HL-60/S4 treated with phorbol 12-myristate 13-acetate at 8.2 ng/mL for 4 days and 3 days (cell line): Measurements from ENCODE around the gene COL21A1.
"Not testable (repeated sequence)": the region's sequence is repeated elsewhere in the genome, so short reads cannot be mapped to it uniquely, and the experiment has no call there.

Source experiments
- in situ Hi-C: fragments of 300-500 bp; cut with MboI; formaldehyde crosslinking; loops from 2 replicates; pipeline ENCODE4 v1.15.0; 2022; ENCODE audit warnings: low sequenced_read_pairs

Gene COL21A1

DNA sequence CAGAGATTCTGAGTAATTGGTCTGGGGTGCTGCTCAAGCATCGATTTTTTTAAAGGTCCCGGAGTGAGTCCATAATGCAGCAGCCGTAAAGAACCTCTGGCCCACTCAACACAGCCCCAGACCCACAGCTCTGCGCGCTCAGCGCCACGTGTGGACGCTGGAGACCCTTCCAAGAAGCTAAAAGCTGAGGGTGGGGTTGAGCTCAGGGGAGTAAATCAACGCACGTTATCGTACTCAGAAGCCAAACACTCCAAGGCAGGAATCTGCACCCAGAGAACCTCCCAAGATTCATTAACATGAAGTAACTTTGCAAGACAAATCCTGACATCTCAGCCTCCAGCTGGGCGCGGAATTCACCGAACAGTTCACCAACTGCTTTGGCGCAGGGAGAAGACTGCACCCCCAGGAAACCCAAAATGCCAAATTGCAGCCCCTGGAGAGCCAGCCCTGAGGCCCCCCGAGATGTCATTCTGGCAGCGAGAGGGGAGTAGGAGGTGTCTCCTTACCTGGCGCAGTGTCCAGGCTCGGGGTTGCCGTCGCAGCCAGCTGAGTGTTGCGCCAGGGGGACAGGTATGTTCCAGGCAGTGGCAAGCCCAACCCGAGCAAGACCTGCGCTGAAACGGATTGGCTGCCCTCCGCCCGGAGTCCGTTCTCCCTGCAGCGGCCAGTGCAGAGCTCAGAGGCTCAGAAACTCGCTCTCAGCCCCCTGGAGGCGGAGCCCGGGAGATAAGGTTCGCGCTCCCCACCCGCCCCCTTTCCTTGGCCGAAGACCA is at the start of gene COL21A1:
Gene COL21A1, minus strand, starts transcription at position 700 of the 773 bp plus-strand sequence. CDS start 64,962 bp downstream, outside the sequence.
- in situ Hi-C loops, result no loop called here

- in situ Hi-C loops, result loop anchor here (10.0 kb wide), 1 partner anchor 309 kb away; no protein-coding TSS in a partner anchor
Measured at GRCh38 chr6:56293781-56294180, 46.4 kb upstream of the COL21A1 start.

DNA sequence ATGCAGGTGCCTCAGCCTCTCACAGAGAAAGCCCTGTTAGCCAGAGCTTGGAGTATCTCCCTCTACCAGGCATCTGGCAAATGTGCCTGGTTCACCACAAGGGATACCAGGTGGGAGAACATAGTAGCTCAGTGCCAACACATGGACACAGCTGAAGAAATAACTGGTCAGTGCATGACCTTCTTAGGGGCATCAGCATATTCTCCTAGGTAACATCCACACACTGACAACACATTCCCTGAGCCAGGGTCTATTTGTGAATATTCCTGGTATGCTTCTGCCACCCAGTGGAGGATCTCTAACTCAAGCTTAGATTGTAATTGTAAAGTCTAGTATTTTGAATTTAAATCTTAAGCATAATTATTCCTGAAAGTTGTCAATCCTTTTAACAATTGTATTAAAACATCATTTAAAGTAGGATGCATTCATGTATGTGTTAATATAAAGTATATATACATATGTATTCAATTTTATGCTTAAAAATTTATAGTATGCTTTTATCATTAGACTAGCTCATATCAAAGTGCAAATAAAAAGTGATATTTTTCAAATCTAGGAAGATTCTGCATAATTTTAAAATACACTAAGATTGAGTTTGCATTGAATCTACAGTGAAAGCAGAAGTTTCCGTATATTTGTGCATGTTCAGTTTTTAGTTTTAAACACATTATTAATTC is 45.3 kb upstream of the COL21A1 start:
- in situ Hi-C loops, result loop anchor here (10.0 kb wide), 1 partner anchor 308 kb away; no protein-coding TSS in a partner anchor

DNA sequence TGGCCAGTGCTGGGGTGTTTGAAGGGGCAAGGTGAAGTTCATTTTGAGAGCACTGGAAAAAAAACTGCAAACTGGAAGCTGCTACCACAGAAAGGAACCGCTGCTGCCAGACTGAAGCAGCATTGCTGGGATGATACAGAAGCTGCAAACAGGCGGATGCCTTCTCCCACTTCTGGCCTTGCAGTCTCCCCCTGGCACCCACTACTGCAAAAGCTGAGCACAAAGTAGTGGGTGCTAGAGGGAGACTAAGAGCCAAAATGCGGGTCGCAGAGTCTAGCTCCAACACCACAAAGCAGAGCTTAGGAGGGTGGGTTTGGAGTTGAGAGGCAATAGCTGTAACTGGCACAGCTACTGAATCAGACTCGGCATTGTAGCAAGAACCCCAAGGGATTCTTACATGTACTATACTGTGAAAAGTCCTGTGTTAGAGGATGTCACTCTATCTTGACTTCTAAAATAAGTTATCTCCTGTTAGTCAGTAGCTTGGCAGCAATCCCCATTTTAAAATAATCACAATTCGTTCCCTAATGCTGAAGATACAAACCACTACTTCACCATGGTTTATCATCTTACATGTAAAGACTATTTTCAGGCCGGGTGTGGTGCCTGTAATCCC is 44.0 kb upstream of the COL21A1 start:
- in situ Hi-C loops, result loop anchor here (10.0 kb wide), 1 partner anchor 307 kb away; no protein-coding TSS in a partner anchor

- in situ Hi-C loops, result loop anchor here (10.0 kb wide), 1 partner anchor 305 kb away; no protein-coding TSS in a partner anchor
Measured at GRCh38 chr6:56289721-56290120, 42.3 kb upstream of the COL21A1 start.

- in situ Hi-C loops, result no loop called here
Measured at GRCh38 chr6:56288347-56288746, 41.0 kb upstream of the COL21A1 start.

- in situ Hi-C loops, result no loop called here
Measured at GRCh38 chr6:56282391-56282790, 35.0 kb upstream of the COL21A1 start.

DNA sequence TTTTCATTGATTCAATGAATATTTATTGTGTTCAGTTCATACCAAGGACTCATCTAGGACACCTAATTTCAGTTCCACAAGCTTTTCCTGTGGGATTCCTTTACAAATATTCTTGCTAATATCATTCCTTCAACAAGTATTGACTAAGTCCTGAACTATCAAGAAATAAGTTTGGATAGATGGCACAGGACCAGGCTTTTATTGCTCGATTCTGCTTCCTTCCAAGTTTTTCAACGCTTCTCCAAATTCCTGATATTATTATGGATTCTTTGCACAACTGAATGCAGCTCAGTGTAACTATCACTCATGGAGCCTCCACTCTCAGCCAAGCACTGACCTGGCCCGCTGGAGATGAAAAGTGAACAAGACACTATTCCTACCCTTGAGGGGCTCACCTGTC is 32.7 kb upstream of the COL21A1 start:
- in situ Hi-C loops, result no loop called here

- in situ Hi-C loops, result no loop called here
Measured at GRCh38 chr6:56279331-56280080, 32.1 kb upstream of the COL21A1 start.

DNA sequence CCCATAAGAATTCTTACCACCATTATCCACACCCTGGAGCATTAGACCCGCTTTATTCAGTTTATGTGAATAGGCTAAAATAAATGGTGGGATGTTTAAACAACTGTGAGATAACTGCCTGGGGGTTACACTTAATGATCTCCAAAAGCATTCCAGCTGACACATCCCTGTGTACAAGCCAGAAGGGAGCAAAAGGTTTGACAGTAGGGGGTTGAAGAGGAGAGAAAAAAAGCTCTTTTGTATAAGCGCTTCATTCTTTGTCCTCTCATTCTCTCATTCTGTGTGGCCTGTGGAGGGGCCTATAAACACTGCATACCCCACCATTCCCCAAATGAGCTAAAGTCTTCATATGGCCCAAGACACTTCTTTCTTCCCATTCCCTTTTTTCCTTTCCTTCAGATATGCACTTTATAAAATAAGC is 30.8 kb upstream of the COL21A1 start:
- in situ Hi-C loops, result no loop called here

GRCh38 chr6:56270812-56271441 is 23.5 kb upstream of the COL21A1 start:
- in situ Hi-C loops, result no loop called here

DNA sequence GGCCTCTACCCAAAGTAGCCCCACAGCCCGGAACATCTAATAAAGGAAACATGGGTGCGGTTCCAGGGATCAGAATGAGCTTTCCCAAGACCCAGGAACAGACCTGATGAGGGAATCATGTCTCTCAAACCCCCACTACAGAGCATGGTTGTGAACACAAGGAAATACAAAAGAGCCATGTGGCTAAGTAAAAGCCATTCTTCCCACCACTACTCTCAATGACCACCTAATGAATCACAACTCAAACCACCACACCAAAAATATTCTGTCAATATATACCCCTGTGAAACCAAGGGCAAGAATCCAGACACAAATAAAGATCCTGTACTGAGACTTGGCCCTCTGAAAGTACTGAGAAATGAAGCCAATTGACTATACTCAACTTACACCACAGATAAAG is 20.9 kb upstream of the COL21A1 start:
- in situ Hi-C loops, result no loop called here

GRCh38 chr6:56266011-56266410 is 18.6 kb upstream of the COL21A1 start:
- in situ Hi-C loops, result no loop called here

DNA sequence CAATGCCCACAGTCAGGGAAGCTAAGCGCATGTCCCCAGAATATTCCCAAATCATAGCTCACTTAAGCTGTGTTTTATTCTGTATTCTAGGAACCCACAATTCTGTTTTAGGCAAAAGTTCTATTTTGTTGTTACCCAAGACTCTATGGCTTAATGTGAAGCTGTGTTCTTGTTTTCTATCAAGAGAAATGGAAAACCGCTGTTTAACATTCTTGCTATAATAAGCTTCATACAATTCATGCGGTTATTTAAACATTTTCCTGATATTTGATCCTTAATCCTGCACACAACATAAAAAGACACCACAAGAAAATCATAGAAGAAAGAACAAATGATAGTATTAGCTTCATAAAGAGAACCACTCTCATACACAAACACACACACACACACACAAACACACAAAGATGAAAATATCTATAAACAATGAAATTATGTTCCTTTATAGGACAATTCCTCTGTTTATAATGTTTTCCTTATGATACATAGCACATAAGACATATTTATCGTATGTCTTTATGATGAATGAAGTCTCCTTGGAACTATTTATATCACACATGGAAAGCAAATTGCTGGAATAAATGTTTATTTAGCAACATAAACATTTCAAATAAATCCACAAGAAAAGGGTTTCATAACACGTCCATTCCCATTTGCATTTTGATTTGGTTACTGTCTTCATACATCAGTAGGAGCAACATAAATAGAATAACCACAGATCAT is 16.4 kb upstream of the COL21A1 start:
- in situ Hi-C loops, result no loop called here

- in situ Hi-C loops, result not testable (repeated sequence)
Measured at GRCh38 chr6:56260593-56260992, 13.2 kb upstream of the COL21A1 start.

DNA sequence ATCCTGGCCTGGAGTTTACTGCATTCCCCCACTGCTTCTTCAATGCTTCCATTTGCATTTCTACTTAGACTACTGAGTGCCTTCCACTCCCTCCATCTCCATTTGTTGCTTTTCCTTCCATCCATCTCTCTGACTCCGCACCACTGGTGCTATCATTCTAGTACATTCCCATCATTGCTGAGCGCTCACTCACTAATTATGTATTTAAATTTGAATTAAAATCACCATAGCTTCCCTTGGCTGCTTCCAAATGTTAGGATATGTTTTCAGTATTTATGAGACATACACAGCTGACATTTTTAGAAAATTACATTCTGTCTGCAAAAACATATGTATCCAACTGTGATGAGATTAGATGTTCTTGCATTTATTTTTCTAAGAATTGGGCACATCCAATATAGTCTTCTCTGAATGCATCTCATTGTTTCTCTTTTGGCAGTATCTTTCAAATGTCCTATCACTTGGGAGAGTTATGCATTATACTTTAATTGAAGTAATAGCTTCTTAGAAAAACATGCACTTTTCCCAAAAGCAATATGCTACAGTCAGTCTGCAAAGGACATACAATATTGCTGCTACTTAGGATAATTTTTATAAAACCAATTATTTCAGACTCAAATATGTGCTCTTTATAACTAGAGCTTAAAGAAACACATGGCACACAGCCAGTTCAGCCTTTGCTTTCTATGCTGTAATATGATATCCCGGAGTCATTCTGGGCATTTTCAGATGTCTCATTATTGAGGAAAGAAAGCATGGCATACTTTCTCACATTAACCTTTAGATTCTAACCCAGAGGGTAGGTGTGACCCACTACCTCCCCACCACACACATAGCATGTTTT is 12.1 kb upstream of the COL21A1 start:
- in situ Hi-C loops, result no loop called here

DNA sequence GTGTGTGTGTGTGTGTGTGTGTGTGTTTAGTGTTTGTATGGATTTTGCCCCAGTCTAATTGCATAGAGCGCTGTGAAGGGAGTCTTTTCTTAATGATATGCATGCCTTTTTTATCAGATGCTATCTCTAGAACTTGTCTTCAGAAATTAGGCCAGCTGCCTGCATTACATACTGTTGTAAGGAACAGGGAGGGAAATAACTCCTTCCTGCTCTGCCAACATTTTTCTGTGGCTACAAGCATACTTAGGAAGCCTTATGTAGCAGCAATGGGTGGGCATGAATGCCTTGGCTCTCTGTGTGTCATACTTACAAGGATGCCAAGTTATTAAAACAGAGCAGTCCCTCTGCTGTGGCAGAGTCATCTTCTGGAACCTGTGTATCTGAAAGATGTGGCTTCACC is 8.0 kb upstream of the COL21A1 start:
- in situ Hi-C loops, result no loop called here

- in situ Hi-C loops, result no loop called here
Measured at GRCh38 chr6:56250266-56250665, 2.9 kb upstream of the COL21A1 start.

DNA sequence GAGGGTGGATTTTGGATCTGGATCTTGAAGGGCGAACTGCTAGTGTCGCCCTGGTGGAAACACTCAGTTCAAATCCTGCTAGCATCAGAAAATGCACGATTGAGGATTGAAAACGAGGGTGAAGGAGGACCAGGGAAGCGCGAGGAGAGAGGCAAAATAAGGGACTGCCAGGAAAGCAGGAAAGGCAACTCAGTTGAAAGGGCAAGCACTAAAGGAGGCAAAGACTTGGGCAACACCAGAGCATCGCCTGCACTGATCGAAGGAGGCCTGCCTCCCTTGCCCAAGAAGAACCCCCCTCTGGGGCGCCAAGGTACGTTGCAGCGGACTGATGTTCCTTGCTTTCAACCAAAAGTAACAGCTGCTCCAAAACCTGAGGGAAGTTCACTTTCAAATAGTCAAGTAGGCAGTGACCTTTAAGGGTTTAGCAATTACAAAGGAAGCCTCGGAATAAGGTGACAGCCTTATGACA is 308 bp upstream of the COL21A1 start:
- in situ Hi-C loops, result no loop called here
